OCI-LY3 (cell line): Measurements from ENCODE around the gene ATP13A2.

Experiments used
- EZH2phosphoT487 ChIP-seq: fragments of 200-600 bp; shearing (Covaris generic); IDR thresholded peaks from 2 replicates; pipeline ENCODE4 v1.6.1; 2018; ENCODE audit warnings: antibody characterized with exemption, mixed run types, low read depth
- TF ChIP-seq, protein P1 (sequence below): fragments of 200-600, 300-600 bp; sonication (generic); IDR thresholded peaks from 2 replicates; pipeline ENCODE4 v1.5.1; 2014; ENCODE audit warnings: antibody characterized with exemption, low read length, low read depth

DNA sequence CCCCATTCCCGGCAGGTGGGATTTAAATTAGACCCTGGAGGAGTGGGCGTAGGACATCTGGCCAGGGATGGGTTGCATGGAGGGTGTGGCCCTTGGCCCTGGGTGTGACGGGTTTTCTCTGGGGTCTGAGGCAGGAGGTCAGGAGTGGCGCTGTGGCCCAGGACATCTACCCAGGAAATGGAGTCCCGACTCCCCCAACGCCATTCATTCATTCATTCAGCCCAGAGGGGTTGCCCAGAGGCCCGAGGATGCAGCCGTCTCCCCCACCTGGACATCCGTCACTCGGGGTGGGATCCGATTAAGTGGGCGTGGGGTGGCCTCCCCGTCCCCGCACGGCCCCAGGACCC, 663 bp downstream of the ATP13A2 start:
- TF ChIP-seq, protein P1, sequence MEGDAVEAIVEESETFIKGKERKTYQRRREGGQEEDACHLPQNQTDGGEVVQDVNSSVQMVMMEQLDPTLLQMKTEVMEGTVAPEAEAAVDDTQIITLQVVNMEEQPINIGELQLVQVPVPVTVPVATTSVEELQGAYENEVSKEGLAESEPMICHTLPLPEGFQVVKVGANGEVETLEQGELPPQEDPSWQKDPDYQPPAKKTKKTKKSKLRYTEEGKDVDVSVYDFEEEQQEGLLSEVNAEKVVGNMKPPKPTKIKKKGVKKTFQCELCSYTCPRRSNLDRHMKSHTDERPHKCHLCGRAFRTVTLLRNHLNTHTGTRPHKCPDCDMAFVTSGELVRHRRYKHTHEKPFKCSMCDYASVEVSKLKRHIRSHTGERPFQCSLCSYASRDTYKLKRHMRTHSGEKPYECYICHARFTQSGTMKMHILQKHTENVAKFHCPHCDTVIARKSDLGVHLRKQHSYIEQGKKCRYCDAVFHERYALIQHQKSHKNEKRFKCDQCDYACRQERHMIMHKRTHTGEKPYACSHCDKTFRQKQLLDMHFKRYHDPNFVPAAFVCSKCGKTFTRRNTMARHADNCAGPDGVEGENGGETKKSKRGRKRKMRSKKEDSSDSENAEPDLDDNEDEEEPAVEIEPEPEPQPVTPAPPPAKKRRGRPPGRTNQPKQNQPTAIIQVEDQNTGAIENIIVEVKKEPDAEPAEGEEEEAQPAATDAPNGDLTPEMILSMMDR, result no peak
- TF ChIP-seq EZH2phosphoT487, result no peak
